PC-9 (cell line): ENCODE data around the gene C12orf57. TPM values are rescaled to one million over a fixed set of nuclear protein-coding genes. Genes with fewer than 3 reads are reported as not detected.

Experiments
- BruUV-seq: library from RNA; stranded (reverse); fragments of 400-500 nt; replicated peaks from 2 replicates; lab custom pipeline; 2021; lab: Mats Ljungman, UMichigan
- CTCF ChIA-PET: fragments of 300-600 bp; sonication (Branson Sonifier 250); formaldehyde crosslinking; loops from one replicate; lab custom pipeline; 2022; ENCODE audit warnings: antibody characterized with exemption; lab: Charles Lee
- POLR2A ChIA-PET: fragments of 300-600 bp; sonication (Branson Sonifier 250); formaldehyde crosslinking; loops from one replicate; lab custom pipeline; 2022; ENCODE audit warnings: antibody characterized with exemption; ENCODE audit not compliant: unreplicated experiment; lab: Charles Lee
- DNase-seq, 2 experiments: peaks; one replicate each; pipeline versions ENCODE4 v3.0.0 to v3.0.0-alpha.2; 2015 to 2022; ENCODE audit warnings: mixed read lengths in 1 of 2
- H2AFZ ChIP-seq: fragments of 200-600 bp; sonication (generic); 2 replicates; pipeline ENCODE4 v1.8.1; 2017; ENCODE audit warnings: antibody characterized with exemption
- H3F3A ChIP-seq: fragments of 200-600 bp; sonication (generic); 2 replicates; pipeline ENCODE4 v1.8.1; 2017; ENCODE audit warnings: antibody characterized with exemption, mild to moderate bottlenecking, low read depth; ENCODE audit not compliant: insufficient read depth
- H3K27ac ChIP-seq: fragments of 200-600 bp; sonication (generic); 2 replicates; pipeline ENCODE4 v1.6.1; 2016; ENCODE audit warnings: mixed run types
- H3K27me3 ChIP-seq: fragments of 200-600 bp; sonication (generic); 2 replicates; pipeline ENCODE4 v1.6.1; 2016; ENCODE audit warnings: low read depth, mixed run types; ENCODE audit not compliant: insufficient read depth
- H3K36me3 ChIP-seq: fragments of 200-600 bp; sonication (generic); 2 replicates; pipeline ENCODE4 v1.6.1; 2016; ENCODE audit warnings: low read depth, mixed run types
- H3K4me1 ChIP-seq: fragments of 200-600 bp; sonication (generic); replicated peaks from 2 replicates; pipeline ENCODE4 v1.6.1; 2016; ENCODE audit warnings: mixed run types; ENCODE audit not compliant: insufficient read depth
- H3K4me2 ChIP-seq: fragments of 200-600 bp; sonication (generic); 2 replicates; pipeline ENCODE4 v1.6.1; 2017; ENCODE audit warnings: mixed run types
- H3K4me3 ChIP-seq: fragments of 200-600 bp; sonication (generic); 2 replicates; pipeline ENCODE4 v1.6.1; 2016; ENCODE audit warnings: mixed run types
- H3K79me2 ChIP-seq: fragments of 200-600 bp; sonication (generic); 2 replicates; pipeline ENCODE4 v1.6.1; 2017; ENCODE audit warnings: low read depth, mixed run types
- H3K9me2 ChIP-seq: fragments of 200-600 bp; sonication (generic); 2 replicates; pipeline ENCODE4 v1.8.1; 2017; ENCODE audit warnings: mild to moderate bottlenecking; ENCODE audit not compliant: insufficient read depth
- H3K9me3 ChIP-seq: fragments of 200-600 bp; sonication (generic); 2 replicates; pipeline ENCODE4 v1.8.1; 2016; ENCODE audit warnings: low read depth; ENCODE audit not compliant: insufficient read depth
- H4K20me1 ChIP-seq: fragments of 200-600 bp; sonication (generic); 2 replicates; pipeline ENCODE4 v1.8.1; 2017; ENCODE audit not compliant: insufficient read depth
- EZH2 ChIP-seq: fragments of 200-600 bp; sonication (generic); IDR thresholded peaks from 2 replicates; pipeline ENCODE4 v1.8.0; 2017; ENCODE audit warnings: antibody characterized with exemption, low read depth
- intact Hi-C: fragments of 100-400 bp; cut with micrococcal nuclease; formaldehyde crosslinking; loops from one replicate; pipeline ENCODE4 v1.10.0; 2022; ENCODE audit not compliant: unreplicated experiment
- total RNA-seq: library from RNA; stranded (reverse); gene quantifications from 2 replicates; pipeline ENCODE4 v1.2.3, GENCODE V29; 2021
- TF ChIP-seq, protein P1 (sequence below): fragments of 200-600 bp; sonication (generic); conservative IDR thresholded peaks from 2 replicates; pipeline ENCODE4 v1.6.1; 2017; ENCODE audit warnings: mixed run types, antibody characterized with exemption, mild to moderate bottlenecking, moderate library complexity

C12orf57 gene
- total RNA-seq, 1 experiment from 2014 or later: 198 TPM

DNA sequence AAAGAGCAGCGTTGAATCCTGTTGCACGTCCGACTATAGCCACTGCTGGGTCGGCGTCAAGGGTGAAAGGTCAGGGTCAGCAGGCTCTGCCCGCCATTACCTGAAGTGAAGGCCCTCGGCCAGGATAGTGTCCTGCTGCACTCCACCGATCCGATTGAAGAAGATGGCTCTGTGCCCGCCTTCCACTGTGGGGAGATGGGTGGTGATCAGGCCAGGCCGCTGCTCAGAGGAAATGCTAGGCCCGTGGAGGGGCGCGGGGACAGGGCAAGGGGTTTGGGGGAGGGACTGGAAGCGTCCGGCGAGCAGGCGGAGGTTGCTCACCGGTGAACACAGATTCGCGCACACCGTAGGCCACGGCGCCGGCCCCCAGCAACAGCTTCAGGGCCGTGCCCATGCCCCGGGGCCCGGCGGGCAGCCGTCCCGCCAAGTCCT lies 26.3 kb downstream of the C12orf57 start:
- Histone ChIP-seq H3K36me3 (peaks cover 49% of the 10 kb centered on the region), H3F3A (peaks cover 64% of the 10 kb centered on the region), H3K9me3 (no peaks in the 10 kb centered on the region), H3K27ac (peak overlapping the region; percentile 90), H3K9me2 (no peaks in the 10 kb centered on the region), H3K27me3 (no peaks in the 10 kb centered on the region), H4K20me1 (peaks cover 26% of the 10 kb centered on the region), H3K4me3 (peak overlapping the region; percentile 82), H3K79me2 (peaks cover 81% of the 10 kb centered on the region), H3K4me2 (peak overlapping the region; percentile 92), H2AFZ (no peak overlapping the region), H3K4me1 (peaks cover 37% of the 10 kb centered on the region)
- TF ChIP-seq, protein P1, sequence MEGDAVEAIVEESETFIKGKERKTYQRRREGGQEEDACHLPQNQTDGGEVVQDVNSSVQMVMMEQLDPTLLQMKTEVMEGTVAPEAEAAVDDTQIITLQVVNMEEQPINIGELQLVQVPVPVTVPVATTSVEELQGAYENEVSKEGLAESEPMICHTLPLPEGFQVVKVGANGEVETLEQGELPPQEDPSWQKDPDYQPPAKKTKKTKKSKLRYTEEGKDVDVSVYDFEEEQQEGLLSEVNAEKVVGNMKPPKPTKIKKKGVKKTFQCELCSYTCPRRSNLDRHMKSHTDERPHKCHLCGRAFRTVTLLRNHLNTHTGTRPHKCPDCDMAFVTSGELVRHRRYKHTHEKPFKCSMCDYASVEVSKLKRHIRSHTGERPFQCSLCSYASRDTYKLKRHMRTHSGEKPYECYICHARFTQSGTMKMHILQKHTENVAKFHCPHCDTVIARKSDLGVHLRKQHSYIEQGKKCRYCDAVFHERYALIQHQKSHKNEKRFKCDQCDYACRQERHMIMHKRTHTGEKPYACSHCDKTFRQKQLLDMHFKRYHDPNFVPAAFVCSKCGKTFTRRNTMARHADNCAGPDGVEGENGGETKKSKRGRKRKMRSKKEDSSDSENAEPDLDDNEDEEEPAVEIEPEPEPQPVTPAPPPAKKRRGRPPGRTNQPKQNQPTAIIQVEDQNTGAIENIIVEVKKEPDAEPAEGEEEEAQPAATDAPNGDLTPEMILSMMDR: no peak
- TF ChIP-seq EZH2: no peak
- intact Hi-C loops: loop anchor here (1.0 to 2.0 kb wide), 3 partner anchors 48 to 123 kb away; partner anchors contain the start of genes C1R and LPCAT3
- POLR2A ChIA-PET: interaction anchor here (0.9 kb wide), 1 partner anchor 24 kb away, joined by 7 read pairs; no protein-coding TSS in a partner anchor
- CTCF ChIA-PET: interaction anchor here (1.7 to 2.7 kb wide), 2 partner anchors 25 to 101 kb away, joined by 4 to 7 read pairs; no protein-coding TSS in a partner anchor
- BruUV-seq: no TSS peak
- no peak for DNase-seq

DNA sequence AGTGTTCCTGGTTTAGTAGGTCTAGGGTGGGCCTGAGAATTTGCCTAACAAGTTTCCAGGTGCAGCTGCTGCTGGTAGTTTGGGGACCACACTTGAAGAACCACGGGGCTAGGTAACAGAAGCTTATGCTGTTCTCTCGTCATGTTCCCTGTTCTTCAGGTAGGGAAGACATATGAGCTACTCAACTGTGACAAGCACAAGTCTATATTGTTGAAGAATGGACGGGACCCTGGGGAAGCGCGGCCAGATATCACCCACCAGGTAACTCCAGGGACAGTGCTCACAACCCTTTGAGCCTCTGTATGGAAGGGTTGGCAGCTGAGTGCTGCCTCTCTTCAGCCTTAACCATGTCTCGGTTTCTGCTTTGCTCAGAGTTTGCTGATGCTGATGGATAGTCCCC lies 30.4 kb downstream of the C12orf57 start:
- Histone ChIP-seq H3K27ac (no peak overlapping the region), H3K9me2 (no peaks in the 10 kb centered on the region), H3K4me3 (no peak overlapping the region), H3K4me2 (no peak overlapping the region), H3K36me3 (peaks cover 50% of the 10 kb centered on the region), H3K79me2 (peaks cover 40% of the 10 kb centered on the region), H3K27me3 (no peaks in the 10 kb centered on the region), H4K20me1 (peaks cover 5% of the 10 kb centered on the region; the same call in 1 of the 2 replicates), H3F3A (peaks cover 64% of the 10 kb centered on the region), H3K4me1 (peaks cover 25% of the 10 kb centered on the region), H3K9me3 (no peaks in the 10 kb centered on the region), H2AFZ (no peak overlapping the region)
- CTCF ChIA-PET: no interaction called here
- no peak for DNase-seq
- no TSS peak for BruUV-seq
- POLR2A ChIA-PET: interaction anchor here (0.7 to 1.2 kb wide), 2 partner anchors 28 to 185 kb away, joined by 3 to 4 read pairs; partner anchors contain the start of gene CD4
- intact Hi-C loops: no loop called here
- no peak for TF ChIP-seq EZH2
- TF ChIP-seq, protein P1: no peak

DNA sequence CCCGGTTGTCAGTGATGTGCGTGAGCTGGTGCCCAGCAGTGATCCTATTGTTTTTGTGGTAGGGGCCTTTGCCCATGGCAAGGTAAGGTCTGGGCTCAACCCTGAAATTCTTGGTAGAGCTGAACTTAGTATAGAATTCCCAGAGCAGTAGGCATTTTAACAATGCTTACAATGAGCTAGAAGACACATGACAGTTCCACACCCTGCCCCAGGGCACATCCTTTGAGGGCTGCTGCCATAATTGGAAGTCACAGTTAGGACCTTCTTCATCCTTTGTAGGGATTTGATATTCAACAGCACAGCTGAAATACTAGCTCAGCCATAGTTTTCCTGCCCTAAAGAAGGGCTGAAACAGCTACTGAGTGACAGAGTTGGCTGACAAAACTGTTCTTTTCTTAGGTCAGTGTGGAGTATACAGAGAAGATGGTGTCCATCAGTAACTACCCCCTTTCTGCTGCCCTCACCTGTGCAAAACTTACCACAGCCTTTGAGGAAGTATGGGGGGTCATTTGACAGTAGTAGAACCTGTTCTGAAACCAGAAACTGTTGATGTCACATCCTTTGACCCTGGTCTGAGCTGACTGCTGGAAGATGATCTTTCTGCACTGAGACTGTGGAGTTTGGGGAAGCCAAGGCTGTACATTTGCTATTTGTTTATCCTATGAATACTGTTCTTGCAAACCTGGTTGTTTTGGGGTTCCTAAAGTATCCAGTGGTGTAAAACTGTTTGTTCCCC lies 31.6 kb downstream of the C12orf57 start:
- Histone ChIP-seq H3K4me3 (no peak overlapping the region), H3K9me2 (no peaks in the 10 kb centered on the region), H4K20me1 (peaks cover 3% of the 10 kb centered on the region; the same call in 1 of the 2 replicates), H3K27ac (0 out of 2 replicates have a peak overlapping the region, but pooled peaks have one; percentile 1), H3F3A (peaks cover 72% of the 10 kb centered on the region), H3K4me2 (no peak overlapping the region), H3K9me3 (no peaks in the 10 kb centered on the region), H2AFZ (no peak overlapping the region), H3K4me1 (peaks cover 24% of the 10 kb centered on the region), H3K27me3 (no peaks in the 10 kb centered on the region), H3K79me2 (peaks cover 28% of the 10 kb centered on the region), H3K36me3 (peaks cover 48% of the 10 kb centered on the region)
- intact Hi-C loops: no loop called here
- POLR2A ChIA-PET: interaction anchor here (1.2 kb wide), 1 partner anchor 30 kb away, joined by 4 read pairs; no protein-coding TSS in a partner anchor
- DNase-seq: no peak
- CTCF ChIA-PET: interaction anchor here (0.8 kb wide), 1 partner anchor 50 kb away, joined by 3 read pairs; no protein-coding TSS in a partner anchor
- no peak for TF ChIP-seq EZH2
- TF ChIP-seq, protein P1: no peak
- no TSS peak for BruUV-seq
